PC-9 (cell line): Measurements from ENCODE around the gene TEN1. TPM values are rescaled to one million over a fixed set of nuclear protein-coding genes. Genes with fewer than 3 reads are reported as not detected.
A peak's percentile ranks its signal among the peaks of the same experiment; 100 is the strongest.

Experiments used
- BruUV-seq: library from RNA; stranded (reverse); fragments of 400-500 nt; replicated peaks from 2 replicates; lab custom pipeline; 2021; lab: Mats Ljungman, UMichigan
- CTCF ChIA-PET: fragments of 300-600 bp; sonication (Branson Sonifier 250); formaldehyde crosslinking; loops from one replicate; lab custom pipeline; 2022; ENCODE audit warnings: antibody characterized with exemption; lab: Charles Lee
- POLR2A ChIA-PET: fragments of 300-600 bp; sonication (Branson Sonifier 250); formaldehyde crosslinking; loops from one replicate; lab custom pipeline; 2022; ENCODE audit warnings: antibody characterized with exemption; ENCODE audit not compliant: unreplicated experiment; lab: Charles Lee
- DNase-seq, 2 experiments: peaks; one replicate each; pipeline versions ENCODE4 v3.0.0 to v3.0.0-alpha.2; 2015 to 2022; ENCODE audit warnings: mixed read lengths in 1 of 2
- H2AFZ ChIP-seq: fragments of 200-600 bp; sonication (generic); 2 replicates; pipeline ENCODE4 v1.8.1; 2017; ENCODE audit warnings: antibody characterized with exemption
- H3F3A ChIP-seq: fragments of 200-600 bp; sonication (generic); 2 replicates; pipeline ENCODE4 v1.8.1; 2017; ENCODE audit warnings: antibody characterized with exemption, mild to moderate bottlenecking, low read depth; ENCODE audit not compliant: insufficient read depth
- H3K27ac ChIP-seq: fragments of 200-600 bp; sonication (generic); 2 replicates; pipeline ENCODE4 v1.6.1; 2016; ENCODE audit warnings: mixed run types
- H3K27me3 ChIP-seq: fragments of 200-600 bp; sonication (generic); 2 replicates; pipeline ENCODE4 v1.6.1; 2016; ENCODE audit warnings: low read depth, mixed run types; ENCODE audit not compliant: insufficient read depth
- H3K36me3 ChIP-seq: fragments of 200-600 bp; sonication (generic); 2 replicates; pipeline ENCODE4 v1.6.1; 2016; ENCODE audit warnings: low read depth, mixed run types
- H3K4me1 ChIP-seq: fragments of 200-600 bp; sonication (generic); replicated peaks from 2 replicates; pipeline ENCODE4 v1.6.1; 2016; ENCODE audit warnings: mixed run types; ENCODE audit not compliant: insufficient read depth
- H3K4me2 ChIP-seq: fragments of 200-600 bp; sonication (generic); 2 replicates; pipeline ENCODE4 v1.6.1; 2017; ENCODE audit warnings: mixed run types
- H3K4me3 ChIP-seq: fragments of 200-600 bp; sonication (generic); 2 replicates; pipeline ENCODE4 v1.6.1; 2016; ENCODE audit warnings: mixed run types
- H3K79me2 ChIP-seq: fragments of 200-600 bp; sonication (generic); 2 replicates; pipeline ENCODE4 v1.6.1; 2017; ENCODE audit warnings: low read depth, mixed run types
- H3K9me2 ChIP-seq: fragments of 200-600 bp; sonication (generic); 2 replicates; pipeline ENCODE4 v1.8.1; 2017; ENCODE audit warnings: mild to moderate bottlenecking; ENCODE audit not compliant: insufficient read depth
- H3K9me3 ChIP-seq: fragments of 200-600 bp; sonication (generic); 2 replicates; pipeline ENCODE4 v1.8.1; 2016; ENCODE audit warnings: low read depth; ENCODE audit not compliant: insufficient read depth
- H4K20me1 ChIP-seq: fragments of 200-600 bp; sonication (generic); 2 replicates; pipeline ENCODE4 v1.8.1; 2017; ENCODE audit not compliant: insufficient read depth
- EZH2 ChIP-seq: fragments of 200-600 bp; sonication (generic); IDR thresholded peaks from 2 replicates; pipeline ENCODE4 v1.8.0; 2017; ENCODE audit warnings: antibody characterized with exemption, low read depth
- intact Hi-C: fragments of 100-400 bp; cut with micrococcal nuclease; formaldehyde crosslinking; loops from one replicate; pipeline ENCODE4 v1.10.0; 2022; ENCODE audit not compliant: unreplicated experiment
- total RNA-seq: library from RNA; stranded (reverse); gene quantifications from 2 replicates; pipeline ENCODE4 v1.2.3, GENCODE V29; 2021
- TF ChIP-seq, protein P1 (sequence below): fragments of 200-600 bp; sonication (generic); conservative IDR thresholded peaks from 2 replicates; pipeline ENCODE4 v1.6.1; 2017; ENCODE audit warnings: mixed run types, antibody characterized with exemption, mild to moderate bottlenecking, moderate library complexity

Gene TEN1
- total RNA-seq, 1 experiment from 2014 or later: 22.7 TPM

DNA sequence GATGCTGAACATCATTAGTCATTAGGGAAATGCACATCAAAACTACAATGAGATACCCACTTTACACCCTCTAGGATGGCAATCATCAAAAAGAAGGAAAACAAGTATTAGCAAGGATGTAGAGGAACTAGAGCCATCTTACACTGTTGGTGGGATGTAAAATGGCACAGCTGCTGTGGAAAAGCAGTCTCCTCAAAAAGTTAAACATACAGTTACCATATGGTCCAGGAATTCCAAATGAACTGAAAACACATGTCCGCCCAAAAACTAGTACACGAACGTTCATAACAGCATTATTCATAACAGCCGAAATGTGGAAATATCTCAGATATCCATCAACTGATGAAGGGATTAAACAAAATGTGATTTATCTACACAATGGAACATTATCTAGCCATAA, 45.2 kb upstream of the TEN1 start:
- intact Hi-C loops: no loop called here
- DNase-seq: no peak
- Histone ChIP-seq H3F3A (no peaks in the 10 kb centered on the region; the same call in 1 of the 2 replicates), H3K36me3 (no peaks in the 10 kb centered on the region), H3K4me3 (no peak overlapping the region), H3K27me3 (no peaks in the 10 kb centered on the region), H3K9me2 (no peaks in the 10 kb centered on the region), H3K27ac (no peak overlapping the region), H3K4me2 (no peak overlapping the region), H3K9me3 (no peaks in the 10 kb centered on the region), H3K4me1 (no peaks in the 10 kb centered on the region), H4K20me1 (no peaks in the 10 kb centered on the region), H3K79me2 (no peaks in the 10 kb centered on the region), H2AFZ (no peak overlapping the region)
- no TSS peak for BruUV-seq
- TF ChIP-seq, protein P1, sequence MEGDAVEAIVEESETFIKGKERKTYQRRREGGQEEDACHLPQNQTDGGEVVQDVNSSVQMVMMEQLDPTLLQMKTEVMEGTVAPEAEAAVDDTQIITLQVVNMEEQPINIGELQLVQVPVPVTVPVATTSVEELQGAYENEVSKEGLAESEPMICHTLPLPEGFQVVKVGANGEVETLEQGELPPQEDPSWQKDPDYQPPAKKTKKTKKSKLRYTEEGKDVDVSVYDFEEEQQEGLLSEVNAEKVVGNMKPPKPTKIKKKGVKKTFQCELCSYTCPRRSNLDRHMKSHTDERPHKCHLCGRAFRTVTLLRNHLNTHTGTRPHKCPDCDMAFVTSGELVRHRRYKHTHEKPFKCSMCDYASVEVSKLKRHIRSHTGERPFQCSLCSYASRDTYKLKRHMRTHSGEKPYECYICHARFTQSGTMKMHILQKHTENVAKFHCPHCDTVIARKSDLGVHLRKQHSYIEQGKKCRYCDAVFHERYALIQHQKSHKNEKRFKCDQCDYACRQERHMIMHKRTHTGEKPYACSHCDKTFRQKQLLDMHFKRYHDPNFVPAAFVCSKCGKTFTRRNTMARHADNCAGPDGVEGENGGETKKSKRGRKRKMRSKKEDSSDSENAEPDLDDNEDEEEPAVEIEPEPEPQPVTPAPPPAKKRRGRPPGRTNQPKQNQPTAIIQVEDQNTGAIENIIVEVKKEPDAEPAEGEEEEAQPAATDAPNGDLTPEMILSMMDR: no peak
- no peak for TF ChIP-seq EZH2
- ChIA-PET CTCF (no interaction called here), POLR2A (no interaction called here)

DNA sequence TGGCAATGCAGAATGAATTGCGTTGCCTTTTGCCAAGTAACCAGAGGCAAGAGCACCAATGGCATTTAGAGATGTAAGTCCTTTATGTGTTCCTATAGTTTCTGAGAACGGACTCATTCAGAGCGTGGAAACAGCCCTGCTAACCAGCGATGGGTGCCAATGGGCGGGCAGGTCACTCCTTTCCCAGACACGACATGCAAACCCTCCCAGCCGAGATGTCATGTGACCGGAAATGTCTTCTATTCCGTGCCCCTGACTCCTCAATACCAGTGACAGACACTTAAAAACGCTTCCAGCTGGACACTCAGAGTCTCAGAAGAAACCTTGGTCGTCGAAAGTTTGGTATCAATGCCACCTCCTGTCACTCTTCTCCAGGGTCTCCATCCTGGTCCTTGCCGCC, 41.4 kb upstream of the TEN1 start:
- no peaks in the 10 kb centered on the region for H4K20me1 ChIP-seq
- BruUV-seq: no TSS peak
- intact Hi-C loops: no loop called here
- H3K4me2 ChIP-seq: no peak overlapping the region
- ChIA-PET POLR2A (interaction anchor here (0.6 to 0.7 kb wide), 2 partner anchors 11 to 60 kb away, joined by 4 to 7 read pairs; no protein-coding TSS in a partner anchor), CTCF (no interaction called here)
- peaks cover 6% of the 10 kb centered on the region for H3K4me1 ChIP-seq
- no peak overlapping the region for H3K4me3 ChIP-seq
- H3K9me2 ChIP-seq: no peaks in the 10 kb centered on the region
- no peaks in the 10 kb centered on the region for H3K79me2 ChIP-seq
- no peaks in the 10 kb centered on the region for H3K9me3 ChIP-seq
- H2AFZ ChIP-seq: no peak overlapping the region
- peaks cover 8% of the 10 kb centered on the region; the same call in 1 of the 2 replicates for H3F3A ChIP-seq
- no peaks in the 10 kb centered on the region for H3K36me3 ChIP-seq
- DNase-seq: no peak
- H3K27me3 ChIP-seq: no peaks in the 10 kb centered on the region
- H3K27ac ChIP-seq: no peak overlapping the region
- TF ChIP-seq, protein P1: no peak
- no peak for TF ChIP-seq EZH2

DNA sequence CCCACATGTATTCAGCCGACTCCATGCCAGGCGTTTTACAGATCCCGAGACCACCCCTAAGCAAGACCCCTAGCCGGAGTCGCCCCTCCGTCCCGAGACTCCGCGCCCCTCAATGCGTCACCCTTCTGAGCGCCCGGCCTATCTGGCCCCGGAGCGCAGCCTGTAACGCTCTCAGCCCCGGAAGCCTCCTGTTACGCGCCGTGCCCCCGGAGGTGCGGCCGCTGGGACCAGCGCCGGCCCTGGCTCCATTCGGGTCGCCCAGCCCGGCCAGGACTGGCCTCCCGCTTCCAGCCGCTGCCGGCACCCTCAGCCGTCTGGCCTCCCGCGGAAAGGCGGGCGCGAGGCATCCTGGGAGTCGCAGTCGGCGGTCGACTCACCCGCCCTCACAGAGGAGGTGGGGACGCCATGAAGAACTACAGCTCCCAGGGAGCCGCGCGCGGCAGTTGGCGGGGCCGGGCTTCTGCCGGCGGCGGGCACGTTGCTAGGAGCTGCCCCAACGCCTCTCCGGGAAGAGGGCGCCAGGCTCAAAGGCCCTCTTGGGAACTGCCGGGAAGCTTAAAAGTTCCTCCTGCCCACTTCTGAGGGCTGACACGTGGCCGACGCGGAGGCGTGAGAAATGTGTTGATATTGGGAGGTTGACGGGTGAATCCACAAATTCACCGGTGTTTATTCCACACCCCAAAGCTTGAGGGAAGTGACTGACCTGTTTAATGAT, 38.2 kb upstream of the TEN1 start, which contains the start of gene FBF1:
FBF1 (minus strand) TSS at position 316 of the 715 bp plus-strand sequence. CDS start 2,893 bp downstream, outside the sequence.
- intact Hi-C loops: loop anchor here (2.0 kb wide), 1 partner anchor 42 kb away; no protein-coding TSS in a partner anchor
- H3K4me2 ChIP-seq: peak within 1 kb of the TSS; percentile 81
- no peaks in the 10 kb centered on the region for H3K79me2 ChIP-seq
- TF ChIP-seq EZH2: no peak
- TF ChIP-seq, protein P1: no peak
- H2AFZ ChIP-seq: peak within 1 kb of the TSS; percentile 97
- H3K4me3 ChIP-seq: peak within 1 kb of the TSS; percentile 89
- no peak within 1 kb of the TSS; the same call in 1 of the 2 replicates for H3K27ac ChIP-seq
- CTCF ChIA-PET: interaction anchor here (0.8 kb wide), 1 partner anchor 57 kb away, joined by 3 read pairs; no protein-coding TSS in a partner anchor
- H3K27me3 ChIP-seq: no peaks in the 10 kb centered on the region
- H3K4me1 ChIP-seq: peaks cover 6% of the 10 kb centered on the region
- no peaks in the 10 kb centered on the region for H3K9me3 ChIP-seq
- no peaks in the 10 kb centered on the region for H3K9me2 ChIP-seq
- peak; percentile 90 to 96 for DNase-seq
- POLR2A ChIA-PET: interaction anchor here (0.5 to 1.2 kb wide), 3 partner anchors 30 to 164 kb away, joined by 4 to 10 read pairs (median 6); no protein-coding TSS in a partner anchor
- peaks cover 8% of the 10 kb centered on the region; the same call in 1 of the 2 replicates for H3F3A ChIP-seq
- 0 out of 2 replicates have a peak, but pooled peaks cover 9% of the 10 kb centered on the region for H3K36me3 ChIP-seq
- no TSS peak for BruUV-seq
- no peaks in the 10 kb centered on the region for H4K20me1 ChIP-seq
